Esophagus muscularis mucosa (tissue), 3 donors: ENCODE results near the gene CDH22.

Experiments used
- CTCF ChIP-seq, 3 experiments: fragments of 200-600 bp in 2 of 3; fragments of 450-650 bp in 1 of 3; sonication (generic) in 2 of 3; IDR thresholded peaks; one replicate each; pipeline ENCODE4 v1.5.1; 2017 to 2019; ENCODE audit warnings: antibody characterized with exemption in 3 of 3, mild to moderate bottlenecking in 2 of 3, moderate library complexity in 1 of 3
- POLR2AphosphoS5 ChIP-seq, 2 donors: sonication (generic); formaldehyde crosslinking; IDR thresholded peaks; one replicate each; pipeline ENCODE4 v1.6.1; 2017; ENCODE audit warnings: antibody characterized with exemption in 2 of 2

GRCh38 chr20:46330831-46331371 lies 22.6 kb upstream of the CDH22 start:
- TF ChIP-seq CTCF (IDR thresholded peaks at IDR 0.05) (no peak), POLR2AphosphoS5 (IDR thresholded peaks at IDR 0.05) (no peak)
